ENCODE measurements around the gene CCNJL.

Gene CCNJL

DNA sequence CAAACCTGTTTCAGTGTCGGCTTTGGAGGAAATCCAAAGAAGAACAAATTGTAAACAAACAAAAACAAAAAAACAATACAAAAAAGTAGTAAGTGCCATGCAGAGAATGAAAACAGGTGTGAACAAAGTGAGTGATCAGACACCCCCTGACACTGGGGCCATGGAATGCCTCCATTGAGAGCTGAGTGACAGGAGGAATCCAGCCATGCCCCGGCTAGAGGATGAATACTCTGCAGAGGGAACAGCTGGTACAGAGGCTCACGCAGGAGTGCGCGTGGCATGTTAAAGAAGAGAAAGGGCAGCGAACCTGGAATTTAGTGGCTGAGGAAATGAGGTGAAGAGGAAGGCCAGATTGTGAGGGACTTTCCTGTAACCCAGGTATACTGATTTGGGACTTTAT is 15.5 kb upstream of the CCNJL start:
- no peak for DNase-seq

DNA sequence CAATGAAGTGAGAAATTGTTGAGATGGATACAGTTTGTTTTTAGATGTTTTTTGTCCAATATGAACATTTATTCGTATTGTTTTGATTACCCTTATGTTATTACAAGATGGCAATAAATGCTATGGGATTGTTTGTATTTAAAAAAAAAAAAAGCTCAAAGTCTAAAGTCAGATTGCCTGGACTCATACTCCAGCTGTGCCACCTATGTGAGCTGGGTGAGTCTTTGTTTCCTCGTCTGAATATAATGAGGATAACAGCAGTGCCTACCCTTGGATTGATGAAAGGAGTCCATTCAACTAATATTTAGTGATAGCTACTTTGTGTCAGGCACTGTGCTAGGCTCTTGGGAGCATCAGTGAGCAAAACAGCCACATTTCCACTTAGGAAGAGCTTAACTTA is 14.6 kb upstream of the CCNJL start:
- DNase-seq, result no peak

DNA sequence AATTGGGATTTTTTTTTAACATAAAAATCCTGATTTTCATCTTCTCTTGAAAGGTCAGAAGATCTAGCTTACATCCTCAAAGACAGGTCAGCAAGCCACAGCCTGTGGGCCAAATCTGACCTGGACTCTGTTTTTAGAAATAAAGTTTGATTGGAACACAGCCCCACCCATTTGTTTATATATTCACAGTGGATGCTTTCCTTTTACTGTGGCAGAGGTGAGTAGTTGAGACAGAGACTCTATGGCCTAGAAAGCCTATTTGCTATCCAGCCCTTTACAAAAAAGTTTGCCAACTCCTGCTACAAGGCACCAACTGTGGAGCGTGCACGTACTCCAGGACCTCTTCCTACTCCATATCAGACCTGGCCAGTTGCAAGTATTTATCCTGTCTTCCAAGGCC is 13.4 kb upstream of the CCNJL start:
- DNase-seq, result no peak

DNA sequence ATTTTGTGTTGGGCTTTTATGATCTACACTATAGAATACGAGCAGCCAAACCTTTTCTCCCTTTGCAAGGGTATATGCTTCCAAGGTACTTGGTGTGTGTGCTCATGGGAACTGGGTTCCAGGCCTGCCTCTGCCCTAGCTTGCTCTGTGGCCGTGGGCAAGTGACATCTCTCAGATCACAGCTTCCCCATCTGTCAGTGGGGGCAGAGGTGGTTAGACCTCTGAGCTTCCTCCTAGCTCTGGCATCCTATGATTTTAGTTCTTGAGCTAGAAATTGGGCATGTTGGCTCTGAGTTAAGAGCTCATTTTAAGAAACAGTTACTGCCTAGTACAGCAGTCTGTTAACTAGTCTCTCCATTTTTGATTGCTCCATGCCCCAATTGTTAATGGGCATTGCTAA is 12.5 kb upstream of the CCNJL start:
- no peak for DNase-seq

DNA sequence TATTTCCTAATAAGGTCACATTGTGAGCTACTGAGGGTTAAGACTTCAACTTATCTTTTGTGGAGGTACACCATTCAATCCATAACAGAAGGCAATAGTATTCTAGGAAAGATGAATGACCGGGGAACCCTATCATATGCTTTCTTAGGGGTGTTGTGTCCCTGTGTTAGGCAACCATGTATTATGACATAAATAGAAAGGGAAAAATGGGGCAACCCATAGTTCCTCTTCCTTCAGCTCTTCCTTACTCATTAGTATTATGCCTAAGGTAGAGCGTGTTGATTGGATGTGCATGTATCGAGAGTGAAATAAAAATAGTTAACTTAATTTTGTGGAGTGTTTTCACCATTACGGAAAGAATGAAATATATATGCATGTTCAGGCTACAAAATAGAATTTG is 6.0 kb upstream of the CCNJL start:
- no peak for DNase-seq

DNA sequence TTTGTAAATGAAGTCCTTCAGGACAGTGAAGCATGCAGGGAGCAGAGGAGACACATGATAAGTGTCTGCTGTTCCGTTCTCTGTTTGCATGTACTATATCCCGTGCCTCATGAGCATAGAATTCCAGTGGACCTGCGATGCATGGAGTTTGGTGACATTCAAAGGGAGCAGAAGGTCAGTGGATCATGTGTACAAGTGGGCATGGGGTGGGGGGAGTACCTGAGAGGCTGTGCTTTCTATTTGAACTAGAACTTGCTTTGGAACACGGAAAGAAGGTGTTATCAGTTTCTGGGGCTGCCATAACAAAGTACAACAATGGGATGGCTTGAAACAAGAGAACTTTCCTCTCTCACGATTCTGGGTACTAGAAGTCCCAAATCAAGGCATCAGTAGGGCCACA is 5.1 kb upstream of the CCNJL start:
- DNase-seq, result no peak

DNA sequence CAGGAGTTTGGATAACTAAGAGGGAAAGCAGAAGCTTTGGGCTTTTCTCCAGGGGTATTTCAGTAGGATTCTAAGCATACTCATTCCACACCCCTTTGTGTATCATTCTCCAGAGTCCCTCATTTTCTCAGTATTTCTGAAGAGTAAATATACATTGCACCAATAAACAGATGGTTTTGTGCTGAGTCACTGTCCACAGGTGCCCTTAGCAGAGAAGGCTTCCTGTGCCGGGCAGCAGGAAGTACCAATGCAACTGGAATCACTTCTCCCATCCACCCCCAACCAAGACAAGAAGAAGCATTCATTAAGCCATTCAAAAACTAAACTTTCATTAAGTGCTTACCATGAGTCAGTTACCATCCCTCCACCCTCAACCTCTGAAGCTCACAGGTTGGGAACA is 3.6 kb upstream of the CCNJL start:
- peak; percentile 33 for DNase-seq

DNA sequence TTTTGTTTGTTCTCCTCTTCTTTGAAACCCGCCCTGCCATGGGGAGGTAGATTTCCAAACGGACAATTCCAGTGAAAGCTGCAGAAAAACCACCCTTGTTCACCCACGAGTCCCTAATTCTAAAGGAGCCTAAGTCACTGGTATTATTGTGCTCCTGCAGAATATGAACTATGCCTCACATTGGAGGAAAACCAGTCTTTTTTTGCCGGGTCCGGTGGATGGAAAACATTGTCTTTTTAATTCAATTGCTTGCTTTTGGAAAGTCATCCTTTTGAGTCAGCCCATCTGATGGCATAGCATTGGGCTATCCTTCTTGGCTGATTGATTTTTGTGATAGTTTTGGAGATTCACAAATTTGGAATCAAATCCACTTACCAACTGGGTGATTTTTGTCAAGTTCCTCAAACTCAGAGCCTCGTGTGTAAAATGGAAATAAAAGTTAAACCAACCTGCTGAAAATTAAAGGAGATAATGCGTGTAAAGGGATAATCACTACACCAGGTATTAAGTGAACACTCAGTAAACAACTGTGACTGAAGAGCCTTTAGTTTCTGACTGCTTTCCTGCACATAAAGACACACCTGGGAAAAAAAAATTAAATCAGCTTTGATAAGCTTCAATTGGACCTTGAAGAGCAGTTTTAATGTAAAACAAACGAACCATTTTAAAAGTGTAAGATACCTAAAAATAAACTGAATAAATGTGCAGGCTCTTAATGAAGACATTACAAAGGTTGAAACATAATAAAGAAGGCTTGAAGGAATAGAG is 780 bp upstream of the CCNJL start:
- DNase-seq, result no peak

DNA sequence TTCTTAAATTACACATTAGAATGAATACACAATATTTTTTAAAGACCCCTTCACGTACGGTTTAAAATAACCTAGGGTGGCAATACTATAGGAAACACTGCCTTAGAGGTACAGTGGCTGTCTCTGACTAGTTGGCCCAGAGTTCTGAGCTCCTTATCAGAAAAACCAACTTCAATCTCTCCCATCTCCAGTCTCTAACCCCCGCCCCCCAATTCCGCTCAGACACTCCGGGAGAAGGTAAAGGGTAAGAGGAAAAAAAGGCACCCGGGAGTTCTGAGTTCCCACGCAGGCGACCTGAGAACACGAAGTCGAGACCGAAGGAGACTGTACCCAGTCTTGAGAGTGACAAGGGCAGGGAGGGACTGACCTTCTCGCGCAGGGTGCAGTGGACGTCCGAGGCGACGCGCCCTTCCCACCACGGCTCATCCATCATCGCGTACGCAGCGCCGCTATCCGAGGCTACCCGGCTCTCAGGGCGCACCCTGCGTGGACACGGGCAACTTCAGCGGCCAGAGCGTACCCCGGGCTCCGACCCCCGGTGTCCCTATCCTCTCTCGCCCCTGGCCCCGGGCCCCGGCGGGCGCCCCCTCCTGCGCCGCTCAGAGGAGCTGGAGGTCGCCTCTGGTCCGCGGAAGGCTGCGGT is 752 bp downstream of the CCNJL start:
- DNase-seq, result no peak

DNA sequence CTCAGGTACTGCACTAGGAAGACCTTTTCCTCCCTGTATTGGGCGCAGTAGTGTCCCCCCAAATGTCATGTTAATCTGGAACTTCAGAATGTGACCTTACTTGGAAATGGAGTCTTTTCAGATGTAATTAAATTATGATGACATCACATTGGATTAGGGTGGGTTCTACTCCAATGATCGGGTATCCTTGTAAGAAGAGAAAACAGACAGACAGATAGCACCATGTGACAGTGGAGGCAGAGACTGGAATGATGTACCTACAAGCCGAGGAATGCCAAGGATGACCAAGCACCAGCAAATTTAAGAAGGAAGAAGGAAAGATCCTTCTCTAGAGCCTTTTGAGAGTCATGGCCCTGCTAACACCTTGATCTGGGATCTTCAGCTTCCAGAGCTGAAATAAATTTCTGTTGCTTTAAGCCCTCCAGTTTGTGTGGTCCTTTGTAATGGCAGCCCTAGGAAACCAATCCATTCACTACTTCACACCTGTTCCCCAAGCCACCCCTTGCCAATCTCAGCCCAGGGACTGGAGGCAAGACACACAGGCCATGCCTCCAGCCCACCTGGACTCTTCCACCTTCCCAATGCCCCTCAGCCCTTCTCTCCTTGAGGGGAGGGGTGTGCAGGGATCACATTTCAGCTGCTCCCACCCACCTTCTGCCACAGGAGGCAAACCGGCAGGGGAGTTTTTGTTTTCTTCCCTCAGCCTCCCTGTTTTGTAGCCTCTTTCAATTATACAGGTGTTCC is 1.6 kb downstream of the CCNJL start:
- DNase-seq, result no peak

DNA sequence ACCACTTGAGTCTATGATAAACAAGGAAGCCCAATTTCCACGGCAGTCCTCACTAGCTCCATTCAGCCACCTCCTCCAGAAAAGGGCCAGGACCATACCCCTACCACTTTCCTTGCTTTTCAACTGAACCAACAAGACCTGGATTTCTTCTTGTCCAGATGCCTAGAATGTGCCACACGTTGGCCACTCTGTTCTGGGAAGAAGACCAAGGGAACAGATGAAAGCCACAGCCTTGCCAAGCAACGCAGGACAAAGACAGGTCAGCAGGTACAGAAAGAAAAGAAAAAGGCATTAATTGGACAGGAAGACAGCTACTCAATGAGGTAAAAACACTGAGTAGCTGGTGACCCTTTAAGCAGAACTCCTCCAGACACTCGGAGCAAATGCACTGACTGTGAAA is 2.2 kb downstream of the CCNJL start:
- no peak for DNase-seq

DNA sequence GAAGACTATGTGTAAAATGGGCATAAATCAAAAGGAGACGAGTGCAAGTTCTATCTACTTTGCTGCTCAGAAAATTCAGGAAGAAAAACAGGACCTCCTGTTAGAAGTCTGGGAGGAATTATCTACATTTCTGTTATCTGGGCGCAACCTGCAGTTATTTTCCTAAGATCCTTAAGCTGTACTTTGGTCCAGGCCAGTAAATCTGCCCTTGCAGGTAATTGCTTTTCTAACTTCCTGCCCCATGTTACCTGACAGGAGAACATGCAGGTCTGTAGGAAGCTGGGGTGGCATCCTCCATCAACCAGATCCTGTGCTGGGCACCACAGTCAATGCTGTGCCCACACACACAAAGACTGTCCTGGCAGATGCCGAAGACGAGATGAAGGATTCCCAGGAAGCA is 5.7 kb downstream of the CCNJL start:
- DNase-seq, result no peak

DNA sequence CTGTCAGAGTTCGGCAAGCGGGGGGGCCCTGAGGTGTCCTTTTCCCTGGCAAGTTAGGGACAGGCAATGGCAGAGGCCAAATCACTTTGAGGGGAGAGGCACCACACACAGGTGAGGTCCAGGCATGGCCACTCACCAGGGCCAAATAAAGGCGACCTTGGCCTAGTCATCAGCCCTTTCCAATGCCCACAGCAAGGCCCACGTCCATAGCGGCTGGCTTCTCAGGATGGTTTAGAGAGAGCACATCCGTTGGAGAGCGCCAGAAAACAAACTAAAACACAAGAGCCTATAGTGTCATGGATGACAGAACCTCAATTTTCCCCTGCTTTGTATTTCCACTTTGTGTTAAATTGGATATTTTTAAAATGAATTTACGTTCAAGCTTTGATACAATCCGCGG is 7.0 kb downstream of the CCNJL start:
- DNase-seq, result no peak

DNA sequence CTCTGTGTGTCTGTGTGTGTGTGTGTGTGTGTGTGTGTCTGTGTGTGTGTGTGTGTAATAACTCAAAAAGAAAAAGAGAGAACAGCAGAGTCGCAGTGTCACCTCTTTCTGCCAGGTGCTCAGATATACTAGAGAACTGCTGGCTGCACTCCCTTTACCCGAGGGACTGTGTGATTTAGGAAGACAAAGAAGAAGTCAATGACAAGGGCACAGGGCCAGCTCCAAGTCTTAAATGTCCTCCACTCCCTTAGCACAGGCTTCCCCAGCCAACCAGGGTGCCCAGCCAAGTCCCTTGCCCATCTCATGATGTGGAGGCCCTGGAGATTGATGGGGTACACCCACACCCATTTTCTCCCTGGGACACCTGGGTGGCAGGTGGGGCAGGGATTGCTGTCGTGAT is 8.7 kb downstream of the CCNJL start:
- no peak for DNase-seq

DNA sequence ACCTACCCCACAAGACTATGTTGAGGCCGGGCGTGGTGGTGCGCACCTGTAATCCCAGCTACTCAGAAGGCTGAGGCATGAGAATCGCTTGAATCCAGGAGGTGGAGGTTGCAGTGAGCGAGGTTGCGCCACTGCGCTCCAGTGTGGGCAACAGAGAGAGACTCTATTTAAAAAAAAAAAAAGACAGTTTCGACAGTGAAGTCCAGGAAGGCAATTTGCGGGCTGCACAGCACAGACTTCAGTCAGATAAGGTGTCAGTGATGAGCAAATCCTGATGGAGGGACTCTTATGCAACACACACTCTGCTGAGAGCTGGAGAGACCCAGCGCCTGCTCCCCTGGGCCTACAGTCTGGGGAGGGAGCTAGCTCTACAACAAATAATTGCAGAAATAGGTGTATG is 14.2 kb downstream of the CCNJL start:
- DNase-seq, result no peak

DNA sequence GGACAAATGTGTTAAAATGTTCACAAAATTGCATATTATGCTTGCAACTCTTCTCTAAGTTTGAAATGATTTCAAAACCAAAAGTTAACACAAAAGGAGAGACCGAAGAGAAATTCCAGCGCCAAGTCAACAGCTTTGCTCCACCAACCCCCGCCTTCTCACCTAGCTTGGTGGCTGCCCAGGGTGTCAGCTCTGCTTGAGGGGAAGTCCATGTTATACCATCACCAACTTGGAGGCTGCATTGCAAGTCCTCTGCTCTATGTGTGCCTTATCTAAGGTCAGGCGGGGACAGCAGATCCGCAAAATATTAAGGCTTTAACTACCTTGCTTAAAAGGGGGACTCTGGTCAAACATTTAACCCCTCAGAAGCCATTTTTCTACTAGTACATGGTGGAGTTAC is 14.6 kb downstream of the CCNJL start:
- no peak for DNase-seq

DNA sequence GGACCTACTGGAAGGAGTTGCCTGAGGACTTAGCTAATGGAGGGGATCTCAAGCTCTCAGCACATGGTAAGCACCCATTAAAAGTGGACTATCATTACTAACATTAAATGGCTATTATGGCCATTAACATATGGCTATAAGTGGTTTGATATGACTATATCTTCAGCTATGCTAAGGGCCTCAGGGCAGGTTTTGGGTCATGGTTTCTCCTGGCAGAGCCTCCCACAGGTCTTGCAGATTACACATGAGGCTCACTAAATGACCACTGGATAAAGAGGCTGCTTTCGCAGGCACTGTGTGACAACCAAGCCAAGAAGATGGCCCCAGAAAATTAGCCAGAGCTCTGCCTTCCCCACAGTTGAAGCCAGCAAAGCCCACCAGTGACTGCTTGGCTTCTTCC is 15.4 kb downstream of the CCNJL start:
- no peak for DNase-seq

DNA sequence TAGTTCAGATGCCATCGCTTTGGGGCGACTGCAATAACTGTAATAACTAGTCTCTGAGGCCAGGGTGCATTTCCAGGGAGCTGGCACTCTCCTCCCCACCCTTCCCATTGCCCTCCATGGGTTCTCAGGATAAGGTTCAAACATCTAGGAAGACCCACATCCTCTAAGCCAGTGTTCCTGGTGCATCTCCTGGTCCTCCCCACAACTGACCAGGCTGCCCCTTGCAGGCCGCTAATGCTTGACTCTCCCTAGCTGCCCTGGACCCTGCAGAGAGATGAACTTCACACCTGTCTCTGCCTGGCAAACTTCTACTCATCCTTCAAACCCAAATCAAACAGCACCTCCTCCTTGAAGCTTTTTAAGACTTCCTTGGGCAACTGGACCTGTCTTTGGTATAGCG is 15.9 kb downstream of the CCNJL start:
- no peak for DNase-seq

DNA sequence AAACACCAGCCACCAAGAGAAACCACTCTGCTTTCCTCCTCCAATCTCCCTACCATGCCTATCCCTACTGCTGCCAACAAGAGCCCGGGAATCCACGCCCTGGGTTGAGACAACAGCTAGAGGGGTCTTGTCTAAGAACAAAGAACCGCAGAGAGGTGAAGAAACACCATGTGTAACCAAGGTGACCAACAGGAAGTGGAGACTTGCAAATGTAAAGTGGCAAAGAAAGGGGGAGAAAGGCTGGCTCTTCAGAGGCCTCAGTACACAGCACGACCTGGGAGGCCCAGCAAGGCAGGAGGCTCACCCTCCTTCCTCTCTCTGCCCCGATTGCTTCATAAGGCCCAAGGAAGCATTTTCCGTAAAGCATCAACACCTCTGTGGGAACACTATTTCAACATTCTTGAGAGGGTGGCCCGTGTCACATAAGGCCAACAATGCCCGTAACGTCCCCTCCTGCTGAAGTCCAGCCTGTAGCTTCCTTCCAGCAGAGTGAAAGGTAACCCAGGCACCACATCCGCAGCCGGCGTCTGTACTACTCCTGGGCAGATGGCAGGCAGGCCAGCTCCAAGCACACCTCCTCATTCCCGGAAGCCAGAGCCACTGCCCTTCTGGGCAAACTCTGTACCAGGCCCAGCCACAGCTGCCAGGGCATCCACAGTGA is 18.3 kb downstream of the CCNJL start:
- no peak for DNase-seq

DNA sequence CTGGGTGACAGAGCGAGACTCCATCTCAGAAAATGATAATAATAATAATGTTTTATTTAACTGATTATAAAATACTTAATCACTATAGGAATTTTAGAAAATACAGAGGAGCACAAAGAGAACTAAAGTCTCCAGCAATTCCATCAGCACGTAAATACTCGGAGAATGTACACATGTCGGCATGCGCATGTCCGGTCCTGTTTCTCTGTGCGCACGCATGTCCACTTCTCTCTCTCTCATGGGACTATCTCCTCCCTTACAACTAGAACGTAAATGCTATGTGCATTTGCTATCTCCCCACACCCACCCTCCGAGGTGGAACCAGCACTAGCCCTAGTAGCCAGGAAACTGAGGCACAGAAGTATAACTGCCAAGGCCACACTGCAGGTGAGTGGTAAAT is 19.0 kb downstream of the CCNJL start:
- DNase-seq, result no peak

DNA sequence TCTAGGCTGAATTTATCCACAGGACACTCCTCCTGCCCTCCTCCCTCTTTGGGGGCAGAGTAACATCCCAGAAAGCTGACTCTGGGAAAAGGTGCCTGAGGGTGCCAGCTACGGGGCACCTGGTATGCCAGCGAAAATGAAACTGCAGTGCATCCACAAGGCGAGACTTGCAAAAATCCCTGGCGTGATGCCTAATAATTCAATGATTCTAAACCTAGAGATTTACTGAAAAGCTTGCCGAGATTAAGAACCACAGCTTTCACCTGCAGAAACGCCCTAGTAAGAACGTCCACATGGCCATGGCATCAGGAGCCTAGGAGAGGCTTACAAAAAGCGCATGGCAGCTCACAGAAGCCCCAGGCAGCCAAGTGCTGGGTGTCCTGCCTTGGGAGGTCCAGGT is 20.9 kb downstream of the CCNJL start:
- no peak for DNase-seq

DNA sequence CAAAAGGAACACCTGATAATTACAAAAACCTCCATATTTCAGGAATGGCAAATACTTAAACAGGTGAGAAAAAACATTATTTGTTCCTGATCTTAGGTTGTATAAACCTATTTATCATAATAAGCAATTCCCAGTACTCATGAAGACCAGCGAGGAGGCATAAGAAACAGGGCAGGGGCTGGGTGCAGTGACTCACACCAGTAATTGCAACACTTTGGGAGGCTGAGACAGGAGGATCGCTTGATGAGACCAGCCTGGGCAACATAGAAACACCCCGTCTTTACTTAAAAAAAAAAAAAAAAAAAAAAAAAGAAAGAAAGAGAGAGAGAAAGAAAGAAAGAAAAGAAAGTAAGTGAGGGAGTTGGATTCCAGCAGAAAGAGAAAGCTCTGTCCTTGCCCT is 21.6 kb downstream of the CCNJL start:
- no peak for DNase-seq

DNA sequence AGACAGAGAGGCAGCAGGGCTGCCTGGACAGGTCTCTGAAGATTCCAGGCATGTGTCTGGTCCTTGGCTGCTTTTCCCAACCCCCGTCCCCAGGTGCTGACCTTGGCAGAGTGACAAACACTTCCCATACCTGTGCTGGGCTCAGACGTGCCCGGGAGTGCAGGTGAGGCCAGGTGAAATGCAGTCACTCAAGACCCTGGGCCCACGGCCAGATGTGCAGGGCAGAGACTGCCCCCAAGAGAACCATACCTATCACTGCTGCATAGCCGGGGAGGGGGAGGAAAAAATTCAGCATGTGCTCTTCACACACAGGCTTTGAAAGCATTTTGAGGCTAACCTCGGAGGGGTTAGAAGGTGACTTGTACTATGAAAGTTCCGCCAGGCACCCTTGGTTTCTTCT is 22.6 kb downstream of the CCNJL start:
- peak; percentile 13 for DNase-seq

DNA sequence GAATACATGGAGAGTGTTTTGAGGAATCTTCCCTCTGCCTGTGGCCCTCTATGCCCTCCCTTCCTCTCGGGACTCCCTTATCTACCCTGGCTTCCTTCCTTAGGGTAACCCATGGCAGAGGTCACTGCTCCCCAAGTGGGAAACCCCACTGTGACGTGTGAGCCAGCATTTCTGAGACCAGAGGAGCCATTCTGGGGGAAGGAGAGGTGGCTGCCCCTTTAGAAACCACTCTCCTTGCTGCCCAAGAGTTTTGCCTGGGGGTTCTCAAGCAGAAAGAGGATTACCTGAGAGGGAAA is 23.1 kb downstream of the CCNJL start:
- no peak for DNase-seq
